K562 (cell line): Measurements from ENCODE around the gene ABCC11. TPM values are rescaled to one million over a fixed set of nuclear protein-coding genes. Genes with fewer than 3 reads are reported as not detected.

Experiments
- ATAC-seq: fragments of 200-7000 bp; cut with Tn5 transposase; 3 replicates; pipeline ENCODE4 v1.9.1; 2020; ENCODE audit warnings: moderate library complexity
- BruUV-seq: library from RNA; stranded (reverse); fragments of 400-500 nt; replicated peaks from 2 replicates; lab custom pipeline; 2021; lab: Mats Ljungman, UMichigan
- CTCF ChIA-PET: fragments of 300-600 bp; formaldehyde crosslinking; extraction: SDS; loops from one replicate; lab custom pipeline; 2021; ENCODE audit warnings: low intra/inter-chr PET ratio; lab: Yijun Ruan, JAX
- POLR2A ChIA-PET: fragments of 300-600, 350-650 bp; sonication (Branson Sonifier 250); formaldehyde crosslinking; extraction: SDS; loops from one replicate; lab custom pipeline; 2021; ENCODE audit warnings: antibody characterized with exemption, inconsistent platforms; lab: Yijun Ruan, JAX
- DNase-seq, 4 experiments: peaks; one replicate each; pipeline versions ENCODE4 v3.0.0 to v3.0.0-alpha.2; 2011 to 2018; ENCODE audit warnings: low spot score in 3 of 4, mixed read lengths in 3 of 4; ENCODE audit errors: extremely low read depth in 1 of 4
- FAIRE-seq: peaks from 2 replicates; lab custom pipeline; 2011; peaks lifted over from hg19 to GRCh38; lab: Jason Lieb, UNC
- H2AFZ ChIP-seq: 2 replicates; pipeline ENCODE4 v1.6.0; 2011; ENCODE audit warnings: low read depth, low read length, control low read depth, inconsistent platforms
- H3K27ac ChIP-seq: fragments of 200-600 bp; 3 replicates; pipeline ENCODE4 v1.8.0; 2011; ENCODE audit warnings: low read depth, mild to moderate bottlenecking, control low read depth, inconsistent platforms, low read length, moderate library complexity, mixed read lengths; ENCODE audit errors: extremely low read depth
- H3K27me3 ChIP-seq, 2 experiments: fragments of 300-600 bp in 1 of 2; 2 replicates in 1 of 2; 3 replicates in 1 of 2; pipeline versions ENCODE4 v1.6.0 to v1.8.0; 2011; ENCODE audit warnings: inconsistent platforms in 2 of 2, low read length in 2 of 2, mild to moderate bottlenecking in 1 of 2, mixed read lengths in 1 of 2, moderate library complexity in 1 of 2; ENCODE audit not compliant: control insufficient read depth in 2 of 2, insufficient read depth in 2 of 2
- H3K36me3 ChIP-seq: fragments of 300-600 bp; 3 replicates; pipeline ENCODE4 v1.8.0; 2011; ENCODE audit warnings: mild to moderate bottlenecking, low read length, inconsistent platforms; ENCODE audit not compliant: control insufficient read depth, insufficient read depth
- H3K4me1 ChIP-seq, 2 experiments: fragments of 200-600 bp in 1 of 2; replicated peaks in 1 of 2; 2 replicates in 1 of 2; 3 replicates in 1 of 2; pipeline versions ENCODE4 v1.5.1 to v1.8.0; 2011; ENCODE audit warnings: inconsistent platforms in 2 of 2, low read length in 2 of 2, mild to moderate bottlenecking in 1 of 2, mixed read lengths in 1 of 2, moderate library complexity in 1 of 2; ENCODE audit not compliant: control insufficient read depth in 2 of 2, insufficient read depth in 2 of 2
- H3K4me2 ChIP-seq: 2 replicates; pipeline ENCODE4 v1.6.1; 2011; ENCODE audit warnings: low read length, control low read depth, inconsistent platforms, mixed read lengths; ENCODE audit not compliant: insufficient read depth
- H3K4me3 ChIP-seq: fragments of 200-600 bp; sonication (generic), shearing (Covaris generic); 2 replicates; pipeline ENCODE4 v1.5.1; 2016; ENCODE audit warnings: control low read depth, inconsistent platforms
- H3K79me2 ChIP-seq: fragments of 200-600 bp; 3 replicates; pipeline ENCODE4 v1.8.0; 2011; ENCODE audit warnings: low read length, inconsistent platforms; ENCODE audit not compliant: control insufficient read depth, insufficient read depth
- H3K9ac ChIP-seq, 2 experiments: 2 replicates each; pipeline versions ENCODE4 v1.6.0 to v1.6.1; 2011; ENCODE audit warnings: low read depth in 2 of 2, low read length in 2 of 2, control low read depth in 1 of 2, inconsistent platforms in 1 of 2, mild to moderate bottlenecking in 1 of 2, mixed read lengths in 1 of 2; ENCODE audit not compliant: insufficient read depth in 1 of 2
- H3K9me1 ChIP-seq: one replicate; pipeline ENCODE4 v1.6.0; 2011; ENCODE audit warnings: inconsistent platforms, mild to moderate bottlenecking, low read length, moderate library complexity; ENCODE audit not compliant: control insufficient read depth, insufficient read depth
- H3K9me3 ChIP-seq: replicated peaks from 2 replicates; pipeline ENCODE4 v1.5.1; 2011; ENCODE audit warnings: low read depth, low read length, inconsistent platforms; ENCODE audit not compliant: control insufficient read depth, insufficient read depth
- H4K20me1 ChIP-seq: replicated peaks from 2 replicates; pipeline ENCODE4 v1.6.1; 2011; ENCODE audit warnings: low read length, inconsistent platforms, mixed read lengths; ENCODE audit not compliant: control insufficient read depth, insufficient read depth
- GTF2A2 ChIP-seq: IDR thresholded peaks from 2 replicates; pipeline ENCODE4 v1.6.1; 2016; ENCODE audit warnings: mild to moderate bottlenecking, missing genetic modification characterization, missing compliant biosample characterization
- HNRNPK ChIP-seq: fragments of 200-400 bp; formaldehyde crosslinking; IDR thresholded peaks from one replicate; pipeline ENCODE4 v1.6.1; 2018; ENCODE audit warnings: mild to moderate bottlenecking, low read depth, low read length; ENCODE audit not compliant: poor library complexity, severe bottlenecking
- MECOM ChIP-seq: fragments of 250-450 bp; sonication (Bioruptor Pico); IDR thresholded peaks from 2 replicates; pipeline ENCODE4 v1.8.0; 2022; ENCODE audit warnings: inconsistent platforms
- NR2C1 ChIP-seq, 2 experiments: fragments of 450-650 bp; IDR thresholded peaks; 2 replicates each; pipeline ENCODE4 v1.6.1; 2017; ENCODE audit warnings: mild to moderate bottlenecking in 2 of 2, antibody characterized with exemption in 1 of 2, inconsistent platforms in 1 of 2, missing compliant biosample characterization in 1 of 2, missing genetic modification characterization in 1 of 2
- PHTF2 ChIP-seq: fragments of 250-450 bp; sonication (Bioruptor Pico); IDR thresholded peaks from 2 replicates; pipeline ENCODE4 v1.5.0; 2021; ENCODE audit warnings: mild to moderate bottlenecking
- SFPQ ChIP-seq: fragments of 200-400 bp; formaldehyde crosslinking; IDR thresholded peaks from 2 replicates; pipeline ENCODE4 v1.6.1; 2017; ENCODE audit warnings: mild to moderate bottlenecking, low read depth, low read length, moderate library complexity
- TAF1 ChIP-seq: IDR thresholded peaks from 2 replicates; pipeline ENCODE4 v1.6.1; 2011; ENCODE audit warnings: mild to moderate bottlenecking, low read length, moderate library complexity; ENCODE audit not compliant: insufficient read depth, control insufficient read depth, severe bottlenecking; ENCODE audit errors: extremely low read depth
- ZC3H11A ChIP-seq: IDR thresholded peaks from 2 replicates; pipeline ENCODE4 v1.6.1; 2012; ENCODE audit warnings: low read depth, low read length, improper control_type of control experiment
- ZNF76 ChIP-seq: fragments of 250-450 bp; sonication (Bioruptor Pico); IDR thresholded peaks from 2 replicates; pipeline ENCODE4 v1.4.0; 2020; ENCODE audit warnings: mild to moderate bottlenecking, moderate library complexity, borderline replicate concordance
- WGBS: fragments of 100-300 bp; shearing (Covaris generic); methylation state at CpG from one replicate; pipeline ENCODE4 v1.1.6; 2016; ENCODE audit warnings: low coverage, mixed read lengths; ENCODE audit not compliant: insufficient coverage; ENCODE audit errors: missing lambda C conversion rate; 5-methylcytosine and 5-hydroxymethylcytosine counted together
- in situ Hi-C: fragments of 300-500 bp; cut with MboI; formaldehyde crosslinking; loops from 4 replicates; pipeline ENCODE4 v1.15.0; 2018; ENCODE audit warnings: inconsistent platforms, mixed read lengths
- intact Hi-C: fragments of 100-400 bp; cut with micrococcal nuclease; formaldehyde crosslinking; loops from 2 replicates; pipeline ENCODE4 v1.14.2; 2022
- polyA plus RNA-seq, 8 experiments: library from polyadenylated mRNA; depleted of rRNA in 4 of 8; stranded (reverse) in 5 of 8; unstranded in 3 of 8; fragments of >200 nt; fragmentation: Nextera tagmentation in 2 of 8; fragmentation: Illumina TruSeq in 1 of 8; extraction: Ambion mirVana in 2 of 8; extraction: Trizol in 1 of 8; gene quantifications; 2 replicates each; pipeline versions ENCODE4 v1.2.1 to v1.2.3, GENCODE V29; 2011 to 2014; ENCODE audit warnings: inconsistent platforms in 1 of 8, missing spikeins in 1 of 8
- total RNA-seq, 7 experiments: library from RNA; depleted of rRNA in 6 of 7; stranded (reverse); fragments of >200 nt in 6 of 7; fragmentation: Illumina TruSeq in 2 of 7; extraction: Trizol in 2 of 7; gene quantifications; 2 replicates each; pipeline versions ENCODE4 v1.2.1 to v1.2.3, GENCODE V29; 2011 to 2021; ENCODE audit warnings: low replicate concordance in 1 of 7

Gene ABCC11
- total and polyA plus RNA-seq, 9 of the 15 experiments (the other 6 are each of a cell fraction or from before 2014, with no cell fraction given), result 0.04 to 0.14 (median 0.04) TPM; not detected in 6

- POLR2A ChIA-PET, result interaction anchor here (1.5 kb wide), 1 partner anchor 18 kb away, joined by 3 read pairs; no protein-coding TSS in a partner anchor
- Histone ChIP-seq H3K9me3 (no peaks in the 10 kb centered on the region), H3K27me3 (no peaks in the 10 kb centered on the region), H3K36me3 (peaks cover 58% of the 10 kb centered on the region), H3K9me1 (no peaks in the 10 kb centered on the region), H3K9ac (no peak overlapping the region), H3K27ac (no peak overlapping the region), H3K4me3 (no peak overlapping the region), H3K4me1 (peaks cover 0 to 6% of the 10 kb centered on the region in 2 experiments; a peak in 1 of 5 replicates), H3K4me2 (no peak overlapping the region), H3K79me2 (no peaks in the 10 kb centered on the region), H2AFZ (no peak overlapping the region), H4K20me1 (no peaks in the 10 kb centered on the region)
- TF ChIP-seq NR2C1 (IDR thresholded peaks at IDR 0.05) (peak; percentile 25; the same call in 1 of the 2 replicates), NR2C1 (tag; IDR thresholded peaks at IDR 0.05) (peak; percentile 55), ZC3H11A (no peak)
- DNase-seq (no peak), FAIRE-seq (no peak), ATAC-seq (no peak)
- CTCF ChIA-PET, result no interaction called here
- in situ Hi-C loops (no loop called here), intact Hi-C loops (no loop called here)
- no TSS peak for BruUV-seq
- 89% methylated on average over 1 of the region's 1 CpG for WGBS
Observed at GRCh38 chr16:48295488-48296281, 48.3 kb upstream of the ABCC11 start.

- no peaks in the 10 kb centered on the region for H4K20me1 ChIP-seq
- CTCF ChIA-PET, result no interaction called here
- ATAC-seq (no peak), DNase-seq (no peak), FAIRE-seq (no peak)
- no peaks in the 10 kb centered on the region for H3K9me3 ChIP-seq
- BruUV-seq, result no TSS peak
- no peaks in the 10 kb centered on the region for H3K27me3 ChIP-seq
- H3K79me2 ChIP-seq, result no peaks in the 10 kb centered on the region
- no peak for TF ChIP-seq HNRNPK
- no peak for TF ChIP-seq ZNF76 (CRISPR knock-in tag)
- TF ChIP-seq GTF2A2 (tag), result no peak
- TF ChIP-seq TAF1, result no peak
- TF ChIP-seq PHTF2 (CRISPR knock-in tag), result no peak
- TF ChIP-seq SFPQ, result no peak
- TF ChIP-seq MECOM, result no peak
- H2AFZ ChIP-seq, result no peak overlapping the region
- no peaks in the 10 kb centered on the region for H3K9me1 ChIP-seq
- 100% methylated on average over 1 of the region's 1 CpG for WGBS
- H3K4me1 ChIP-seq, result peaks cover 0 to 4% of the 10 kb centered on the region in 2 experiments; a peak in 1 of 5 replicates
- no peak overlapping the region for H3K4me3 ChIP-seq
- in situ Hi-C loops, result no loop called here
- peaks cover 55% of the 10 kb centered on the region for H3K36me3 ChIP-seq
- H3K4me2 ChIP-seq, result no peak overlapping the region
- H3K9ac ChIP-seq, result no peak overlapping the region
- POLR2A ChIA-PET, result interaction anchor here (0.7 kb wide), 1 partner anchor 1096 kb away, joined by 4 read pairs; no protein-coding TSS in a partner anchor
- intact Hi-C loops, result no loop called here
- no peak overlapping the region for H3K27ac ChIP-seq
Observed at GRCh38 chr16:48294724-48295123, 47.4 kb upstream of the ABCC11 start.
